GM12878 (cell line): ENCODE results near the gene SYNDIG1. TPM values are rescaled to one million over a fixed set of nuclear protein-coding genes. Genes with fewer than 3 reads are reported as not detected.

Experiments
- ATAC-seq: fragments of 200-7000 bp; cut with Tn5 transposase; 3 replicates; pipeline ENCODE4 v1.9.1; 2020; ENCODE audit warnings: mild to moderate bottlenecking, moderate library complexity
- BruUV-seq: library from RNA; stranded (reverse); fragments of 400-500 nt; replicated peaks from 2 replicates; lab custom pipeline; 2021; lab: Mats Ljungman, UMichigan
- CTCF ChIA-PET: fragments of 300-600 bp; sonication (Branson Sonifier 250); formaldehyde crosslinking; extraction: SDS; loops from one replicate; lab custom pipeline; 2021; ENCODE audit warnings: inconsistent platforms; lab: Yijun Ruan, JAX
- POLR2A ChIA-PET: fragments of 350-600 bp; formaldehyde crosslinking; extraction: SDS; loops from one replicate; lab custom pipeline; 2021; ENCODE audit warnings: inconsistent platforms; lab: Charles Lee
- RAD21 ChIA-PET: fragments of 300-600 bp; sonication (Branson Sonifier 250); formaldehyde crosslinking; loops from one replicate; lab custom pipeline; 2023; ENCODE audit warnings: antibody characterized with exemption; ENCODE audit not compliant: unreplicated experiment; lab: Charles Lee
- SMC1A ChIA-PET: fragments of 300-600 bp; sonication (Branson Sonifier 250); formaldehyde crosslinking; loops from one replicate; lab custom pipeline; 2023; ENCODE audit not compliant: unreplicated experiment, uncharacterized antibody; lab: Charles Lee
- DNase-seq: peaks from one replicate; pipeline ENCODE4 v3.0.0-alpha.2; 2011; ENCODE audit warnings: low read depth, low spot score
- FAIRE-seq: peaks from 3 replicates; lab custom pipeline; 2011; peaks lifted over from hg19 to GRCh38; lab: Jason Lieb, UNC
- H2AFZ ChIP-seq: 2 replicates; pipeline ENCODE4 v1.6.0; 2011; ENCODE audit warnings: low read depth, low read length, control low read depth; ENCODE audit not compliant: control insufficient read depth
- H3K27ac ChIP-seq: 2 replicates; pipeline ENCODE4 v1.5.1; 2011; ENCODE audit warnings: control low read depth; ENCODE audit not compliant: control insufficient read depth, insufficient read depth
- H3K27me3 ChIP-seq, 2 experiments: replicated peaks in 1 of 2; 2 replicates each; pipeline versions ENCODE4 v1.6.0 to v1.6.1; 2011; ENCODE audit warnings: low read length in 1 of 2; ENCODE audit not compliant: control insufficient read depth in 2 of 2, insufficient read depth in 2 of 2
- H3K36me3 ChIP-seq, 2 experiments: 2 replicates each; pipeline ENCODE4 v1.5.1; 2011; ENCODE audit warnings: low read length in 1 of 2; ENCODE audit not compliant: control insufficient read depth in 2 of 2, insufficient read depth in 2 of 2
- H3K4me1 ChIP-seq: 2 replicates; pipeline ENCODE4 v1.6.1; 2011; ENCODE audit warnings: mild to moderate bottlenecking, low read length, moderate library complexity, mixed read lengths; ENCODE audit not compliant: control insufficient read depth, insufficient read depth
- H3K4me2 ChIP-seq: 2 replicates; pipeline ENCODE4 v1.6.0; 2011; ENCODE audit warnings: control low read depth; ENCODE audit not compliant: control insufficient read depth, insufficient read depth
- H3K4me3 ChIP-seq: fragments of 200-600 bp; sonication (generic); 2 replicates; pipeline ENCODE4 v1.5.1; 2016
- H3K79me2 ChIP-seq: 2 replicates; pipeline ENCODE4 v1.6.0; 2011; ENCODE audit warnings: low read length; ENCODE audit not compliant: control insufficient read depth, insufficient read depth
- H3K9ac ChIP-seq: 2 replicates; pipeline ENCODE4 v1.8.0; 2011; ENCODE audit warnings: low read length, control low read depth, mixed read lengths; ENCODE audit not compliant: control insufficient read depth, insufficient read depth
- H3K9me3 ChIP-seq: replicated peaks from 3 replicates; pipeline ENCODE4 v1.5.1; 2011; ENCODE audit warnings: mild to moderate bottlenecking, low read length; ENCODE audit not compliant: control insufficient read depth, insufficient read depth
- H4K20me1 ChIP-seq: 2 replicates; pipeline ENCODE4 v1.6.0; 2011; ENCODE audit not compliant: control insufficient read depth, insufficient read depth
- E4F1 ChIP-seq: fragments of 450-650 bp; IDR thresholded peaks from 2 replicates; pipeline ENCODE4 v1.6.1; 2018; ENCODE audit warnings: borderline replicate concordance, mild to moderate bottlenecking; ENCODE audit not compliant: partially characterized antibody
- ESRRA ChIP-seq: IDR thresholded peaks from 2 replicates; pipeline ENCODE4 v1.6.1; 2012; ENCODE audit warnings: mild to moderate bottlenecking, low read length, improper control_type of control experiment
- JUND ChIP-seq: IDR thresholded peaks from 2 replicates; pipeline ENCODE4 v1.6.1; 2012; ENCODE audit warnings: low read depth, mild to moderate bottlenecking, low read length, improper control_type of control experiment, moderate library complexity
- NFYA ChIP-seq: IDR thresholded peaks from 2 replicates; pipeline ENCODE4 v1.6.1; 2011; ENCODE audit warnings: low read depth, mild to moderate bottlenecking, low read length, improper control_type of control experiment, borderline replicate concordance
- POLR2AphosphoS5 ChIP-seq: IDR thresholded peaks from 2 replicates; pipeline ENCODE4 v1.6.1; 2011; ENCODE audit warnings: mild to moderate bottlenecking, low read length, inconsistent platforms
- RAD21 ChIP-seq: IDR thresholded peaks from 2 replicates; pipeline ENCODE4 v1.6.1; 2011; ENCODE audit warnings: mild to moderate bottlenecking, low read depth, low read length, moderate library complexity; ENCODE audit not compliant: insufficient read depth
- RELA ChIP-seq: fragments of 450-650 bp; IDR thresholded peaks from 2 replicates; pipeline ENCODE4 v1.8.0; 2014; ENCODE audit warnings: borderline replicate concordance; ENCODE audit not compliant: partially characterized antibody
- SIN3A ChIP-seq: IDR thresholded peaks from 2 replicates; pipeline ENCODE4 v1.6.1; 2012; ENCODE audit warnings: low read depth, low read length, improper control_type of control experiment
- SMARCA5 ChIP-seq: fragments of 450-650 bp; IDR thresholded peaks from 2 replicates; pipeline ENCODE4 v1.6.1; 2017; ENCODE audit warnings: mild to moderate bottlenecking
- SPI1 ChIP-seq: IDR thresholded peaks from 2 replicates; pipeline ENCODE4 v1.6.1; 2011; ENCODE audit warnings: low read depth, mild to moderate bottlenecking, low read length, moderate library complexity, borderline replicate concordance; ENCODE audit not compliant: insufficient read depth
- YBX1 ChIP-seq: fragments of 450-650 bp; IDR thresholded peaks from 2 replicates; pipeline ENCODE4 v1.6.1; 2016; ENCODE audit warnings: antibody characterized with exemption
- ZBED1 ChIP-seq: IDR thresholded peaks from 2 replicates; pipeline ENCODE4 v1.6.1; 2016; ENCODE audit warnings: borderline replicate concordance
- ZBTB11 ChIP-seq: fragments of 450-650 bp; formaldehyde crosslinking; IDR thresholded peaks from 2 replicates; pipeline ENCODE4 v1.5.0; 2022; ENCODE audit warnings: mild to moderate bottlenecking, missing genetic modification characterization
- whole genome bisulfite sequencing: methylation state at CpG from one replicate; pipeline ENCODE4 v1.1.6; 2016; ENCODE audit warnings: low lambda C conversion rate; ENCODE audit not compliant: insufficient replicate concordance, insufficient coverage; ENCODE audit errors: missing lambda C conversion rate; 5-methylcytosine and 5-hydroxymethylcytosine counted together
- in situ Hi-C: fragments of 300-500 bp; cut with MboI; formaldehyde crosslinking; loops from 9 replicates; pipeline ENCODE4 v1.14.3; 2018; ENCODE audit warnings: mixed read lengths
- intact Hi-C: fragments of 100-400 bp; cut with micrococcal nuclease; formaldehyde crosslinking; loops from one replicate; pipeline ENCODE4 v1.14.2; 2022; ENCODE audit not compliant: unreplicated experiment
- polyA plus RNA-seq, 11 experiments: library from polyadenylated mRNA; depleted of rRNA in 4 of 11; unstranded in 6 of 11; stranded (reverse) in 5 of 11; fragments of >200 nt; fragmentation: Nextera tagmentation in 4 of 11; fragmentation: Illumina TruSeq in 1 of 11; extraction: Ambion mirVana in 4 of 11; extraction: Trizol in 1 of 11; gene quantifications; 1 replicate in 1 of 11; 2 replicates in 10 of 11; pipeline versions ENCODE4 v1.2.1 to v1.2.3, GENCODE V29; 2011 to 2016; ENCODE audit warnings: inconsistent platforms in 2 of 11, missing spikeins in 2 of 11, low read depth in 1 of 11
- total RNA-seq, 4 experiments: library from RNA; depleted of rRNA in 3 of 4; stranded (reverse); fragments of >200 nt in 3 of 4; fragmentation: Illumina TruSeq in 1 of 4; extraction: Trizol in 1 of 4; gene quantifications; 2 replicates each; pipeline versions ENCODE4 v1.2.1 to v1.2.3, GENCODE V29; 2013 to 2021

SYNDIG1 gene
- total and polyA plus RNA-seq, 10 of the 15 experiments (the other 5 are each of a cell fraction or from before 2014, with no cell fraction given): not detected

- no peaks in the 10 kb centered on the region; the same call in 2 of the 3 replicates for H3K9me3 ChIP-seq
- no peak for FAIRE-seq
- H2AFZ ChIP-seq: no peak overlapping the region
- TF ChIP-seq ZBED1 (no peak), JUND (no peak), YBX1 (no peak), RAD21 (no peak), SIN3A (no peak), SMARCA5 (no peak), SPI1 (no peak), NFYA (no peak), E4F1 (no peak), RELA (no peak), POLR2AphosphoS5 (no peak), ESRRA (no peak), ZBTB11 (no peak)
- TF ChIP-seq, all 136 proteins: peak for 0
- RAD21 ChIA-PET: no interaction called here
- no peaks in the 10 kb centered on the region for H4K20me1 ChIP-seq
- ATAC-seq: no peak
- intact Hi-C loops: no loop called here
- POLR2A ChIA-PET: no interaction called here
- no peak for DNase-seq
- H3K9ac ChIP-seq: no peak overlapping the region
- in situ Hi-C loops: no loop called here
- H3K36me3 ChIP-seq: no peaks in the 10 kb centered on the region
- no peaks in the 10 kb centered on the region; a peak in 1 of 4 replicates for H3K27me3 ChIP-seq
- H3K4me2 ChIP-seq: no peak overlapping the region
- CTCF ChIA-PET: no interaction called here
- no peaks in the 10 kb centered on the region for H3K79me2 ChIP-seq
- no TSS peak for BruUV-seq
- WGBS: 37% methylated on average over 8 of the region's 8 CpGs
- peaks cover 2% of the 10 kb centered on the region for H3K4me1 ChIP-seq
- H3K4me3 ChIP-seq: no peak overlapping the region
- SMC1A ChIA-PET: no interaction called here
- no peak overlapping the region for H3K27ac ChIP-seq
Observed at GRCh38 chr20:24603454-24603853, 134.0 kb downstream of the SYNDIG1 start.
